HG03108 (cell line): ENCODE data around the gene MFF.
"Not testable (repeated sequence)": the region's sequence is repeated elsewhere in the genome, so short reads cannot be mapped to it uniquely, and the experiment has no call there.

Source experiments
- ATAC-seq: cut with Tn5 transposase; IDR thresholded peaks from one replicate; pipeline ENCODE4 v1.9.1; 2021; ENCODE audit warnings: moderate library complexity; ENCODE audit not compliant: unreplicated experiment

MFF gene

GRCh38 chr2:227376656-227377396, 51.8 kb downstream of the MFF start:
- no peak for ATAC-seq

- ATAC-seq = no peak
Observed at GRCh38 chr2:227377467-227378351, 52.7 kb downstream of the MFF start.

- ATAC-seq = no peak
Observed at GRCh38 chr2:227378371-227378782, 53.3 kb downstream of the MFF start.

GRCh38 chr2:227379095-227379494, 54.0 kb downstream of the MFF start, which contains the start of gene TM4SF20:
Gene TM4SF20 (minus strand): TSS chr2:227379306. CDS start chr2:227379268, 38 bp downstream.
- ATAC-seq = no peak

- not testable (repeated sequence) for ATAC-seq
Observed at GRCh38 chr2:227382241-227382835, 57.3 kb downstream of the MFF start.

- no peak for ATAC-seq
Observed at GRCh38 chr2:227383686-227384085, 58.6 kb downstream of the MFF start.

GRCh38 chr2:227386630-227387029, 61.6 kb downstream of the MFF start:
- no peak for ATAC-seq

GRCh38 chr2:227387583-227387982, 62.5 kb downstream of the MFF start, which contains the start of gene SCYGR1:
Gene SCYGR1 (minus strand): TSS chr2:227387949. CDS start chr2:227387949, 0 bp downstream.
- not testable (repeated sequence) for ATAC-seq

GRCh38 chr2:227388537-227389011, 63.5 kb downstream of the MFF start:
- no peak for ATAC-seq

- ATAC-seq = no peak
Observed at GRCh38 chr2:227389231-227389630, 64.2 kb downstream of the MFF start.

GRCh38 chr2:227389661-227390060, 64.6 kb downstream of the MFF start:
- no peak for ATAC-seq

- ATAC-seq = no peak
Observed at GRCh38 chr2:227390468-227391256, 65.6 kb downstream of the MFF start.

- no peak for ATAC-seq
Observed at GRCh38 chr2:227394401-227394800, 69.3 kb downstream of the MFF start.

- ATAC-seq = no peak
Observed at GRCh38 chr2:227395556-227395955, 70.5 kb downstream of the MFF start.

GRCh38 chr2:227397562-227397961, 72.5 kb downstream of the MFF start:
- no peak for ATAC-seq

- no peak for ATAC-seq
Observed at GRCh38 chr2:227398684-227399670, 73.9 kb downstream of the MFF start.

GRCh38 chr2:227401550-227401949, 76.5 kb downstream of the MFF start:
- ATAC-seq = no peak

GRCh38 chr2:227402321-227402720, 77.3 kb downstream of the MFF start:
- no peak for ATAC-seq

- ATAC-seq = no peak
Observed at GRCh38 chr2:227402959-227403358, 77.9 kb downstream of the MFF start.
